GM13976 (cell line): ENCODE results near the gene AP1G1.

Source experiments
- DNase-seq: peaks from one replicate; pipeline ENCODE4 v3.0.0; 2012; ENCODE audit warnings: low spot score
- CTCF ChIP-seq: IDR thresholded peaks from 2 replicates; pipeline ENCODE4 v1.5.1; 2012; ENCODE audit warnings: borderline replicate concordance, mild to moderate bottlenecking; ENCODE audit not compliant: insufficient read depth; ENCODE audit errors: extremely low read depth, missing control alignments, control extremely low read depth
- in situ Hi-C: fragments of 300-500 bp; cut with MboI; formaldehyde crosslinking; loops from one replicate; pipeline ENCODE4 v1.12.0; 2022; ENCODE audit warnings: low sequenced_read_pairs, mixed read lengths, inconsistent platforms; ENCODE audit not compliant: unreplicated experiment

Gene AP1G1

GRCh38 chr16:71851746-71852145, 43.1 kb upstream of the AP1G1 start:
- no peak for TF ChIP-seq CTCF
- no peak for DNase-seq
- in situ Hi-C loops: no loop called here

GRCh38 chr16:71848622-71849021, 40.0 kb upstream of the AP1G1 start:
- no peak for DNase-seq
- no peak for TF ChIP-seq CTCF
- in situ Hi-C loops: no loop called here

- no peak for TF ChIP-seq CTCF
- no peak for DNase-seq
- in situ Hi-C loops: no loop called here
These were observed 38.5 kb upstream of the AP1G1 start for GRCh38 chr16:71847096-71847495.

GRCh38 chr16:71846431-71846830, 37.8 kb upstream of the AP1G1 start:
- TF ChIP-seq CTCF: no peak
- DNase-seq: no peak
- in situ Hi-C loops: no loop called here

GRCh38 chr16:71845639-71846430, 37.2 kb upstream of the AP1G1 start, which contains the start of gene ATXN1L:
TSS of gene ATXN1L (plus strand) at chr16:71845976. CDS start at chr16:71849741, 3,765 bp downstream.
- in situ Hi-C loops: no loop called here
- TF ChIP-seq CTCF: no peak
- peak; percentile 98 for DNase-seq

- in situ Hi-C loops: no loop called here
- no peak for DNase-seq
- TF ChIP-seq CTCF: no peak
These were observed 34.9 kb upstream of the AP1G1 start for GRCh38 chr16:71843572-71843971.
